ENCODE data around the gene NUTF2. TPM values are rescaled to one million over a fixed set of nuclear protein-coding genes. Genes with fewer than 3 reads are reported as not detected.
A peak's percentile ranks its signal among the peaks of the same experiment; 100 is the strongest.

NUTF2 gene
- total and polyA plus RNA-seq, 2 of the 8 experiments (the other 6 are each of a cell fraction or from before 2014, with no cell fraction given): 219 to 377 TPM

GRCh38 chr16:67806428-67807147 is 40.1 kb upstream of the NUTF2 start, which contains the start of the genes RANBP10 and TSNAXIP1 (continued):
- peak; percentile 78 to 91; a peak in 3 of 4 replicates for TF ChIP-seq SIN3A (conservative IDR thresholded peaks at IDR 0.05 in 1 of 2, IDR thresholded peaks at IDR 0.05 in 1 of 2; ENCODE audit: low read depth in 1 of 2, low read length in 2 of 2)
- peak; percentile 99 for TF ChIP-seq TAF1 (IDR thresholded peaks at IDR 0.05; ENCODE audit: low read depth, low read length)
- TF ChIP-seq BACH1 (IDR thresholded peaks at IDR 0.05; ENCODE audit: low read length): no peak
- no peak for TF ChIP-seq TCF12 (IDR thresholded peaks at IDR 0.05; ENCODE audit: low read depth, low read length)
- TF ChIP-seq POU5F1 (IDR thresholded peaks at IDR 0.05; ENCODE audit: low read depth, low read length): no peak
- TF ChIP-seq TAF7 (optimal IDR thresholded peaks at IDR 0.05; ENCODE audit: borderline replicate concordance, low read depth, low read length): peak; percentile 95
- peak; percentile 53; the same call in 1 of the 2 replicates for TF ChIP-seq ATF3 (IDR thresholded peaks at IDR 0.05; ENCODE audit: insufficient read depth, low read depth, low read length)
- TF ChIP-seq ZNF274 (IDR thresholded peaks at IDR 0.05; ENCODE audit: borderline replicate concordance, extremely low read depth, low read length): no peak
- TF ChIP-seq CTBP2 (IDR thresholded peaks at IDR 0.05; ENCODE audit: borderline replicate concordance, insufficient read depth, insufficient read length, low read length): no peak
- no peak for TF ChIP-seq SRF (IDR thresholded peaks at IDR 0.05; ENCODE audit: low read depth, low read length)
- TF ChIP-seq EGR1 (IDR thresholded peaks at IDR 0.05; ENCODE audit: borderline replicate concordance, low read depth, low read length): no peak
- no peak for TF ChIP-seq RNF2 (IDR thresholded peaks at IDR 0.05; ENCODE audit: borderline replicate concordance, low read depth, low read length, missing control alignments, poor library complexity, severe bottlenecking)
- no peak for TF ChIP-seq CHD1 (IDR thresholded peaks at IDR 0.05; ENCODE audit: low read depth, low read length)
- TF ChIP-seq GABPA (IDR thresholded peaks at IDR 0.05; ENCODE audit: borderline replicate concordance, insufficient read depth, low read length): no peak
- TF ChIP-seq SP2 (IDR thresholded peaks at IDR 0.05; ENCODE audit: low read length): no peak
- TF ChIP-seq CHD2 (IDR thresholded peaks at IDR 0.05; ENCODE audit: low read length): peak; percentile 66; the same call in 1 of the 2 replicates
- TF ChIP-seq POLR2A (IDR thresholded peaks at IDR 0.05; ENCODE audit: control extremely low read depth in 1 of 2, low read depth in 2 of 2, low read length in 2 of 2): peak; percentile 60 to 93
- TF ChIP-seq SP1 (IDR thresholded peaks at IDR 0.05; ENCODE audit: low read depth, low read length): peak; percentile 83
- TF ChIP-seq ASH2L (IDR thresholded peaks at IDR 0.05; ENCODE audit: low read length): peak; percentile 97
- TF ChIP-seq KDM5A (IDR thresholded peaks at IDR 0.05; ENCODE audit: low read length): 0 out of 2 replicates have a peak, but pooled peaks have one; percentile 71
- peak; percentile 74 for TF ChIP-seq KDM4A (IDR thresholded peaks at IDR 0.05; ENCODE audit: low read depth, low read length, severe bottlenecking)
- no peak for TF ChIP-seq CBX5 (IDR thresholded peaks at IDR 0.05; ENCODE audit: low read depth, low read length)
- no peak for TF ChIP-seq JUN (IDR thresholded peaks at IDR 0.05; ENCODE audit: low read depth, low read length)
- no peak for TF ChIP-seq SIRT6 (IDR thresholded peaks at IDR 0.05; ENCODE audit: low read length)
- TF ChIP-seq TEAD4 (IDR thresholded peaks at IDR 0.05; ENCODE audit: low read depth, low read length): peak; percentile 3; the same call in 1 of the 2 replicates
